Measurements from ENCODE around the gene TRAIP.

DNA sequence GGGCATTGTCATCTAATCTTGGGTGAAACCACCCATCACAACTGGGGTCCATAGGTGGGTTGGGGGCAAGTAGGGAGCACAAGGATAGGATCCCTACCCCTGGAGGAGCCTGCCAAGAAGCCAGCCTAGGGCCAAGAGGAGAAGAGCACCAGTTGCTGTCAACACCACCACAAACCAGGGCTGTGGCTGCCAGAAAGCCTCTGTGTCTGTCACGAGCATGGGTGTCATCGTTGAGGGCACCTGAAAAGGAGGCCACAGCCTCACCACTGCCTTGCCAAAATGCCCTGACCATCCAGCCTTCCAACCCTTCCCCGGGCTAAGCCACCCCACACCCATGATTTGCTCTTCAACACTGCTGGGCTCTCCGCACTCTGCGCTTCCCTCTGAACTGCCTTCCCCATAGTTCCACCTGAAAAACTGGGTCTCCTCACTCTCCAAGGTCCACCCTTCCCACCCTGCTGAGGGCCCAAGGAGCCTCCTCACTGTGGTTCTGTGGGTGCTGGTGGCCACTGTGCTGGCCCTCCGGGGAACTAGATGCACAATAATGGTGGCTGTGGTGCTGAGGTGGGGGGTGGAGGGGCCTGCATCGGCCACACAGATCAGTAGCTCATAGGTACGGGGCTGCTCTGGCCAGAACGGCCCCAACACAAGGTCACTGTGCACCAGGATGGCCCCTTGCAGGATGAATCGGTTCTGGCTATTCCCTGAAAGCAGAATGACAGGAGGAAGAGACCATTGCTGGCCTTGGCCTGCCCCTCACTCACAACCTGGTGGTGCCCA lies 63.8 kb downstream of the TRAIP start:
- TF ChIP-seq, protein P1, sequence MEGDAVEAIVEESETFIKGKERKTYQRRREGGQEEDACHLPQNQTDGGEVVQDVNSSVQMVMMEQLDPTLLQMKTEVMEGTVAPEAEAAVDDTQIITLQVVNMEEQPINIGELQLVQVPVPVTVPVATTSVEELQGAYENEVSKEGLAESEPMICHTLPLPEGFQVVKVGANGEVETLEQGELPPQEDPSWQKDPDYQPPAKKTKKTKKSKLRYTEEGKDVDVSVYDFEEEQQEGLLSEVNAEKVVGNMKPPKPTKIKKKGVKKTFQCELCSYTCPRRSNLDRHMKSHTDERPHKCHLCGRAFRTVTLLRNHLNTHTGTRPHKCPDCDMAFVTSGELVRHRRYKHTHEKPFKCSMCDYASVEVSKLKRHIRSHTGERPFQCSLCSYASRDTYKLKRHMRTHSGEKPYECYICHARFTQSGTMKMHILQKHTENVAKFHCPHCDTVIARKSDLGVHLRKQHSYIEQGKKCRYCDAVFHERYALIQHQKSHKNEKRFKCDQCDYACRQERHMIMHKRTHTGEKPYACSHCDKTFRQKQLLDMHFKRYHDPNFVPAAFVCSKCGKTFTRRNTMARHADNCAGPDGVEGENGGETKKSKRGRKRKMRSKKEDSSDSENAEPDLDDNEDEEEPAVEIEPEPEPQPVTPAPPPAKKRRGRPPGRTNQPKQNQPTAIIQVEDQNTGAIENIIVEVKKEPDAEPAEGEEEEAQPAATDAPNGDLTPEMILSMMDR (IDR thresholded peaks at IDR 0.05) = no peak
- TF ChIP-seq POLR2AphosphoS5 (IDR thresholded peaks at IDR 0.05) (no peak), POLR2A (IDR thresholded peaks at IDR 0.05) (no peak), EP300 (IDR thresholded peaks at IDR 0.05) (no peak)

Data from gastroesophageal sphincter (tissue), 3 donors.